Activated CD8-positive, alpha-beta memory T cell treated with anti-CD3 and anti-CD28 coated beads, Interleukin-2, amount 10 ng/mL, durations not matched to agents 7 days and 5 days (primary cell): ENCODE measurements around the gene TMTC1. TPM values are rescaled to one million over a fixed set of nuclear protein-coding genes. Genes with fewer than 3 reads are reported as not detected.

ENCODE experiments used
- ATAC-seq: fragments of 150-1000 bp; cut with Tn5 transposase; one replicate; pipeline ENCODE4 v1.10.0; 2021; ENCODE audit warnings: moderate library complexity
- CTCF ChIA-PET: fragments of 350-600 bp; sonication (Branson Sonifier 250); formaldehyde crosslinking; loops from one replicate; lab custom pipeline; 2021; ENCODE audit warnings: antibody characterized with exemption; lab: Charles Lee
- DNase-seq: peaks from one replicate; pipeline ENCODE4 v3.0.0-alpha.2; 2020
- H3K27ac Mint-ChIP-seq: one replicate; pipeline ENCODE4 v1.8.0; 2021; ENCODE audit warnings: mild to moderate bottlenecking, mixed read lengths
- H3K27me3 Mint-ChIP-seq: one replicate; pipeline ENCODE4 v1.8.0; 2021; ENCODE audit warnings: mixed read lengths
- H3K36me3 Mint-ChIP-seq: one replicate; pipeline ENCODE4 v1.8.0; 2021; ENCODE audit warnings: mild to moderate bottlenecking, mixed read lengths
- H3K4me1 Mint-ChIP-seq: one replicate; pipeline ENCODE4 v1.8.0; 2021; ENCODE audit warnings: mixed read lengths
- H3K4me3 Mint-ChIP-seq: one replicate; pipeline ENCODE4 v1.8.0; 2021; ENCODE audit warnings: mild to moderate bottlenecking, moderate library complexity, mixed read lengths
- H3K9me3 Mint-ChIP-seq: one replicate; pipeline ENCODE4 v1.8.0; 2022; ENCODE audit warnings: low read depth, mixed read lengths
- total RNA-seq, 2 experiments: library from RNA; stranded (reverse); gene quantifications; one replicate each; pipeline ENCODE4 v1.2.3, GENCODE V29; 2021

TMTC1 gene
- total RNA-seq, 2 experiments from 2014 or later, result 0.07 to 0.09 TPM

- H3K4me3 Mint-ChIP-seq, result no peak overlapping the region
- H3K9me3 Mint-ChIP-seq, result no peaks in the 10 kb centered on the region
- ATAC-seq (no peak), DNase-seq (no peak)
- no peaks in the 10 kb centered on the region for H3K4me1 Mint-ChIP-seq
- no peaks in the 10 kb centered on the region for H3K36me3 Mint-ChIP-seq
- H3K27ac Mint-ChIP-seq, result no peak overlapping the region
- CTCF ChIA-PET, result no interaction called here
- peaks cover 5% of the 10 kb centered on the region for H3K27me3 Mint-ChIP-seq
Measured at GRCh38 chr12:29681370-29681769, 102.4 kb downstream of the TMTC1 start.

GRCh38 chr12:29676676-29677075, 107.1 kb downstream of the TMTC1 start:
- Mint-ChIP-seq H3K27me3 (peaks cover 5% of the 10 kb centered on the region), H3K9me3 (no peaks in the 10 kb centered on the region), H3K4me3 (no peak overlapping the region), H3K4me1 (no peaks in the 10 kb centered on the region), H3K27ac (peak overlapping the region; percentile 12), H3K36me3 (no peaks in the 10 kb centered on the region)
- ATAC-seq (no peak), DNase-seq (no peak)
- CTCF ChIA-PET, result no interaction called here

- Mint-ChIP-seq H3K27me3 (no peaks in the 10 kb centered on the region), H3K36me3 (no peaks in the 10 kb centered on the region), H3K9me3 (no peaks in the 10 kb centered on the region), H3K4me1 (no peaks in the 10 kb centered on the region), H3K4me3 (no peak overlapping the region), H3K27ac (no peak overlapping the region)
- no peak for ATAC-seq
- CTCF ChIA-PET, result interaction anchor here (1.3 kb wide), 1 partner anchor 154 kb away, joined by 4 read pairs; no protein-coding TSS in a partner anchor
- DNase-seq, result no peak
Measured at GRCh38 chr12:29674463-29674862, 109.3 kb downstream of the TMTC1 start.

- Mint-ChIP-seq H3K4me3 (no peak overlapping the region), H3K27ac (no peak overlapping the region), H3K27me3 (no peaks in the 10 kb centered on the region), H3K4me1 (no peaks in the 10 kb centered on the region), H3K36me3 (no peaks in the 10 kb centered on the region), H3K9me3 (no peaks in the 10 kb centered on the region)
- CTCF ChIA-PET, result interaction anchor here (1.3 kb wide), 1 partner anchor 153 kb away, joined by 4 read pairs; no protein-coding TSS in a partner anchor
- no peak for ATAC-seq
- DNase-seq, result no peak
Measured at GRCh38 chr12:29673346-29673745, 110.4 kb downstream of the TMTC1 start.

GRCh38 chr12:29672580-29672979, 111.2 kb downstream of the TMTC1 start:
- CTCF ChIA-PET, result no interaction called here
- H3K9me3 Mint-ChIP-seq, result no peaks in the 10 kb centered on the region
- ATAC-seq, result no peak
- H3K4me1 Mint-ChIP-seq, result no peaks in the 10 kb centered on the region
- no peak for DNase-seq
- no peaks in the 10 kb centered on the region for H3K36me3 Mint-ChIP-seq
- H3K4me3 Mint-ChIP-seq, result no peak overlapping the region
- H3K27ac Mint-ChIP-seq, result no peak overlapping the region
- no peaks in the 10 kb centered on the region for H3K27me3 Mint-ChIP-seq

GRCh38 chr12:29671742-29672141, 112.0 kb downstream of the TMTC1 start:
- ATAC-seq (no peak), DNase-seq (no peak)
- no peaks in the 10 kb centered on the region for H3K36me3 Mint-ChIP-seq

GRCh38 chr12:29667011-29667410, 116.7 kb downstream of the TMTC1 start:
- H3K4me3 Mint-ChIP-seq, result no peak overlapping the region
- H3K4me1 Mint-ChIP-seq, result no peaks in the 10 kb centered on the region
- H3K36me3 Mint-ChIP-seq, result no peaks in the 10 kb centered on the region
- CTCF ChIA-PET, result no interaction called here
- H3K27me3 Mint-ChIP-seq, result no peaks in the 10 kb centered on the region
- H3K9me3 Mint-ChIP-seq, result no peaks in the 10 kb centered on the region
- no peak for DNase-seq
- no peak for ATAC-seq
- H3K27ac Mint-ChIP-seq, result no peak overlapping the region

More at GRCh38 chr12:29671742-29672141, 112.0 kb downstream of the TMTC1 start:
- no peaks in the 10 kb centered on the region for H3K4me1 Mint-ChIP-seq
- H3K27me3 Mint-ChIP-seq, result no peaks in the 10 kb centered on the region
- no peaks in the 10 kb centered on the region for H3K9me3 Mint-ChIP-seq
- CTCF ChIA-PET, result no interaction called here
- H3K4me3 Mint-ChIP-seq, result no peak overlapping the region
- no peak overlapping the region for H3K27ac Mint-ChIP-seq

- CTCF ChIA-PET, result no interaction called here
- ATAC-seq, result no peak
- Mint-ChIP-seq H3K27me3 (no peaks in the 10 kb centered on the region), H3K4me1 (no peaks in the 10 kb centered on the region), H3K36me3 (no peaks in the 10 kb centered on the region), H3K27ac (no peak overlapping the region), H3K9me3 (no peaks in the 10 kb centered on the region), H3K4me3 (no peak overlapping the region)
- DNase-seq, result no peak
Measured at GRCh38 chr12:29665107-29665506, 118.6 kb downstream of the TMTC1 start.

GRCh38 chr12:29662734-29663323, 120.9 kb downstream of the TMTC1 start:
- no peak for ATAC-seq
- Mint-ChIP-seq H3K27me3 (no peaks in the 10 kb centered on the region), H3K9me3 (no peaks in the 10 kb centered on the region), H3K4me1 (no peaks in the 10 kb centered on the region), H3K27ac (no peak overlapping the region), H3K36me3 (no peaks in the 10 kb centered on the region), H3K4me3 (no peak overlapping the region)
- DNase-seq, result no peak
- CTCF ChIA-PET, result no interaction called here

- Mint-ChIP-seq H3K36me3 (no peaks in the 10 kb centered on the region), H3K27me3 (no peaks in the 10 kb centered on the region), H3K27ac (no peak overlapping the region), H3K4me1 (no peaks in the 10 kb centered on the region), H3K4me3 (no peak overlapping the region), H3K9me3 (no peaks in the 10 kb centered on the region)
- ATAC-seq, result no peak
- DNase-seq, result no peak
- CTCF ChIA-PET, result no interaction called here
Measured at GRCh38 chr12:29660847-29661246, 122.9 kb downstream of the TMTC1 start.

- Mint-ChIP-seq H3K27me3 (no peaks in the 10 kb centered on the region), H3K27ac (no peak overlapping the region), H3K4me3 (no peak overlapping the region), H3K36me3 (no peaks in the 10 kb centered on the region), H3K9me3 (no peaks in the 10 kb centered on the region), H3K4me1 (no peaks in the 10 kb centered on the region)
- ATAC-seq (no peak), DNase-seq (no peak)
- CTCF ChIA-PET, result no interaction called here
Measured at GRCh38 chr12:29656762-29657538, 126.8 kb downstream of the TMTC1 start.

GRCh38 chr12:29655861-29656260, 127.9 kb downstream of the TMTC1 start:
- ATAC-seq (no peak), DNase-seq (no peak)
- H3K36me3 Mint-ChIP-seq, result no peaks in the 10 kb centered on the region
- no peak overlapping the region for H3K4me3 Mint-ChIP-seq
- no peaks in the 10 kb centered on the region for H3K4me1 Mint-ChIP-seq
- H3K9me3 Mint-ChIP-seq, result no peaks in the 10 kb centered on the region
- H3K27me3 Mint-ChIP-seq, result no peaks in the 10 kb centered on the region
- CTCF ChIA-PET, result no interaction called here
- no peak overlapping the region for H3K27ac Mint-ChIP-seq

- no peak overlapping the region for H3K27ac Mint-ChIP-seq
- ATAC-seq (no peak), DNase-seq (no peak)
- no peaks in the 10 kb centered on the region for H3K27me3 Mint-ChIP-seq
- H3K9me3 Mint-ChIP-seq, result no peaks in the 10 kb centered on the region
- H3K4me3 Mint-ChIP-seq, result no peak overlapping the region
- CTCF ChIA-PET, result no interaction called here
- no peaks in the 10 kb centered on the region for H3K36me3 Mint-ChIP-seq
- H3K4me1 Mint-ChIP-seq, result no peaks in the 10 kb centered on the region
Measured at GRCh38 chr12:29653286-29653685, 130.5 kb downstream of the TMTC1 start.

GRCh38 chr12:29650371-29650770, 133.4 kb downstream of the TMTC1 start:
- DNase-seq (no peak), ATAC-seq (no peak)
- Mint-ChIP-seq H3K4me1 (no peaks in the 10 kb centered on the region), H3K36me3 (no peaks in the 10 kb centered on the region), H3K27ac (no peak overlapping the region), H3K4me3 (no peak overlapping the region), H3K27me3 (no peaks in the 10 kb centered on the region), H3K9me3 (no peaks in the 10 kb centered on the region)
- CTCF ChIA-PET, result no interaction called here
